Activated CD4-positive, alpha-beta memory T cell treated with anti-CD3 and anti-CD28 coated beads, Interleukin-2, amount 10 ng/mL, durations not matched to agents 7 days and 5 days (primary cell): ENCODE results near the gene CCDC14. TPM values are rescaled to one million over a fixed set of nuclear protein-coding genes. Genes with fewer than 3 reads are reported as not detected.

Experiments used
- CTCF ChIA-PET: fragments of 350-600 bp; sonication (Branson Sonifier 250); formaldehyde crosslinking; loops from one replicate; lab custom pipeline; 2021; ENCODE audit warnings: antibody characterized with exemption, inconsistent platforms; lab: Charles Lee
- POLR2A ChIA-PET: fragments of 350-600 bp; sonication (Branson Sonifier 250); formaldehyde crosslinking; loops from one replicate; lab custom pipeline; 2021; ENCODE audit warnings: antibody characterized with exemption; lab: Charles Lee
- DNase-seq: peaks from one replicate; pipeline ENCODE4 v3.0.0-alpha.2; 2020
- H3K27ac Mint-ChIP-seq: one replicate; pipeline ENCODE4 v1.8.0; 2021; ENCODE audit warnings: mild to moderate bottlenecking, mixed read lengths
- H3K27me3 Mint-ChIP-seq: one replicate; pipeline ENCODE4 v1.8.0; 2021; ENCODE audit warnings: mixed read lengths
- H3K36me3 Mint-ChIP-seq: one replicate; pipeline ENCODE4 v1.8.0; 2021; ENCODE audit warnings: low read depth, mixed read lengths
- H3K4me1 Mint-ChIP-seq: one replicate; pipeline ENCODE4 v1.8.0; 2021; ENCODE audit warnings: mixed read lengths
- H3K4me3 Mint-ChIP-seq: one replicate; pipeline ENCODE4 v1.8.0; 2021; ENCODE audit warnings: mild to moderate bottlenecking, mixed read lengths
- H3K9me3 Mint-ChIP-seq: one replicate; pipeline ENCODE4 v1.8.0; 2021; ENCODE audit warnings: mixed read lengths
- total RNA-seq, 2 experiments: library from RNA; stranded (reverse); gene quantifications; one replicate each; pipeline ENCODE4 v1.2.3, GENCODE V29; 2021

CCDC14 gene
- total RNA-seq, 2 experiments from 2014 or later, result 50.1 to 52.4 TPM

DNA sequence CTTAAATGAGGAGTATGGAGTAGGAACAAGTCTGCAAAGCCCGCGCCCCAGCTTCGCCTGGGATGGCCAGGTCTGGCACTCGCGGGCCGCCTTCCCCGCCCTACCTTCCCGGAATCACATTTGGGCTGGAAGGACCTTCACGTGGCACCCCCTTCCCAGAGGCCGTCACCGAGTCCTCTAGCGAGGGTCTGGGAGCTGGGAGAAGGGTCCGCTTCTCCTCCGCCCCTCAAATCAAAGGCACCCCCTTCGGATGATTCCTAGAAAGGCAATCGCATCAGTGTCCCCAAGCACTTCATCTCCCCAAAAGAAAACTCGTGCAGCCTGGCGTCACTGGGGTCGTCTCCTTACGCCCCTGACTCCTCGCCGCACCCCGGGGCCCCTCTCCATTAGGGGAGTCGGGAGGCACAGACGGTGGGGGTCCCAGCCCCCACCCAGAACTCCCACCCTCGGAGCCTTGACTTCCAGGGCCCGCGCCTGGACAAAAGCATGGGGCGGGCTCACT is 77.3 kb downstream of the CCDC14 start:
- Mint-ChIP-seq H3K9me3 (no peaks in the 10 kb centered on the region), H3K4me3 (peak overlapping the region; percentile 47), H3K36me3 (peaks cover under 1% of the 10 kb centered on the region), H3K27me3 (peaks cover 51% of the 10 kb centered on the region), H3K27ac (no peak overlapping the region), H3K4me1 (peaks cover 22% of the 10 kb centered on the region)
- DNase-seq, result no peak
- ChIA-PET POLR2A (no interaction called here), CTCF (no interaction called here)

DNA sequence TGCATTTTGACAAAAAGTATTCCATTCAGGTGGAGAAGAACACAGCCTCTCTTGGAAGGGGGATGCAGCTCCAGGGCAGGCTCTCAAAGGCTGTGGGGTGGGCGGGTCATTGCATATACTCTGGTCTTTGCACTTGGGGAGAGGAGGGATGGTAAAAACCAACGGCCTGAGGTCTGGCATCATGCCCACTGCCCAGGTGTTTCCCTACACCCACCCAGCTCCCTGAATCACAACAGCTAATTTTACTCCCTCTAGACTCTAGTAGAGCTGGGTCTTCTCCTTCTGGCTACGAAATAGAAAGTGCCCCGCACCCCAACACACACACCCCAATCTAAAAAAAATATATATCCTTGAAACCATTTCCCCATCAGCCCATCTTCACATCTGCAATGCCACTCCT is 77.9 kb downstream of the CCDC14 start:
- ChIA-PET POLR2A (no interaction called here), CTCF (no interaction called here)
- no peaks in the 10 kb centered on the region for H3K36me3 Mint-ChIP-seq
- peaks cover 46% of the 10 kb centered on the region for H3K27me3 Mint-ChIP-seq
- no peak overlapping the region for H3K27ac Mint-ChIP-seq
- H3K9me3 Mint-ChIP-seq, result no peaks in the 10 kb centered on the region
- H3K4me1 Mint-ChIP-seq, result peaks cover 22% of the 10 kb centered on the region
- no peak overlapping the region for H3K4me3 Mint-ChIP-seq
- no peak for DNase-seq

GRCh38 chr3:123881771-123882170 is 79.3 kb downstream of the CCDC14 start:
- Mint-ChIP-seq H3K4me3 (no peak overlapping the region), H3K36me3 (no peaks in the 10 kb centered on the region), H3K27me3 (peaks cover 43% of the 10 kb centered on the region), H3K27ac (no peak overlapping the region), H3K9me3 (no peaks in the 10 kb centered on the region), H3K4me1 (peaks cover 22% of the 10 kb centered on the region)
- ChIA-PET POLR2A (no interaction called here), CTCF (no interaction called here)
- no peak for DNase-seq

DNA sequence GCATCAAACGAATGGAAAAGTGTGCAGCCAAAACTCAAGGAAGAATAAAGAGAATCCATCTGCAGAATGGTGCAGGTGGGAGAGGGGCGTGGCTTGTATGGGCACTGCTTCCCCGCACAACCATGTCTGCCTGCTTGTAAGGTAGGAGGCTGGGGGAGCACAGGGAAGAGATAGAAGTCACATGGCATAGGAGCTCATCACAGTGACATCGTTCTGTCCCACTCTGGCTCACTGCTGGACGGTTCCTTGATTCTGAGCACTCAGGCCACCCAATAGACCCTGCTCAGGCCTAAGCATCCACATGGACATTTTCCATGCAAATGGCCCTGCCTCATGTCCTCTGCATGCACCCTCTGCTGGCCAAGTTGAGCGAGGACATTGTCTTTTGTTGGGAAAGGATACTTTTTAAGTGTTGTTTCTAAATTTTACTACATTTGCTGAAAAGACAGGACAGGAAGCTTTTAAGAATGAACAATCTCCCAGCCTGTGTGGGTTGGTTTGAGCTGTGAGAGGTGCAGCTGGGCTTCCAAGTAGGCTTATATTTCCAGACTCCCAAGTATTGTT is 79.9 kb downstream of the CCDC14 start:
- no peak for DNase-seq
- POLR2A ChIA-PET, result no interaction called here

DNA sequence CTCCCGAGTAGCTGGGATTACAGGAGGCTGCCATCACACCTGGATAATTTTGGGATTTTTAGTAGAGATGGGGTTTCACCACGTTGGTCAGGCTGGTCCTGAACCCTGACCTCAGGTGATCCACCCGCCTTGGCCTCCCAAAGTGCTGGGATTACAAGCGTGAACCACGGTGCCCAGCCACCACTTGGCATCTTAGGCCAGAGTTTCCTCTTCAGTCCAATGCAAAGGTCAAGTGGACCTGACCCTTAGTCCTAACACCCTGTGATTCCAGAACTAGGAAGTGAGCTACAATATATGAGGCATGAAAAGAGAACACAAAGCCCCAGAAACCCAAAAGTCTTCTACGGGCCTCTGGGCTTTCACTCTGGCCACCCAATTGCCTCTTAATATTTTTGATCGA is 82.2 kb downstream of the CCDC14 start:
- no peak for DNase-seq
- ChIA-PET POLR2A (no interaction called here), CTCF (no interaction called here)
- no peaks in the 10 kb centered on the region for H3K36me3 Mint-ChIP-seq
- no peak overlapping the region for H3K4me3 Mint-ChIP-seq
- peaks cover 38% of the 10 kb centered on the region for H3K27me3 Mint-ChIP-seq
- H3K4me1 Mint-ChIP-seq, result peaks cover 12% of the 10 kb centered on the region
- no peaks in the 10 kb centered on the region for H3K9me3 Mint-ChIP-seq
- no peak overlapping the region for H3K27ac Mint-ChIP-seq

More for the DNA sequence above, 79.9 kb downstream of the CCDC14 start:
- peaks cover 38% of the 10 kb centered on the region for H3K27me3 Mint-ChIP-seq
- peaks cover 22% of the 10 kb centered on the region for H3K4me1 Mint-ChIP-seq
- no peak overlapping the region for H3K4me3 Mint-ChIP-seq
- no peak overlapping the region for H3K27ac Mint-ChIP-seq
- CTCF ChIA-PET, result interaction anchor here (0.5 kb wide), 1 partner anchor 1762 kb away, joined by 3 read pairs; no protein-coding TSS in a partner anchor
- H3K9me3 Mint-ChIP-seq, result no peaks in the 10 kb centered on the region
- H3K36me3 Mint-ChIP-seq, result no peaks in the 10 kb centered on the region

DNA sequence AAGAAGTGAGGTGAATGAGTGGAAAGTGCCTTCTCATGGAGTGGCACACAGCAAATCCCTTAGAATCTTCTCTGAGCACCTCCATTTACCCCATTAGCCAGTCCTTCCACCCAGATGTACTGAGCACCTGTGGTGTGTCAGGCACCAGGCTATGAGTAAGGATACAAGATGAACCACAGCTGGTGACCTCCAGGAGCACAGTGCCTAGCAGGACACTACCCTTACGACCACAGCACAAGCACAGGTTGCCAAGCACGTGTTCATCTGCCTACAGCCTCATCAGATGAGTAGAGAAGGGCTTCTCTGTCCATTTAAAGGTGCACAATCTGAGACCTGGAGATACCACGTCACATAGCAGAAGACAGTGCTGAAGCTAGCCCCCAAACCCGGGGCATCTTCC is 83.1 kb downstream of the CCDC14 start:
- Mint-ChIP-seq H3K4me3 (no peak overlapping the region), H3K9me3 (no peaks in the 10 kb centered on the region), H3K4me1 (peaks cover 4% of the 10 kb centered on the region), H3K27ac (no peak overlapping the region), H3K27me3 (peaks cover 35% of the 10 kb centered on the region), H3K36me3 (no peaks in the 10 kb centered on the region)
- CTCF ChIA-PET, result no interaction called here
- no peak for DNase-seq
- POLR2A ChIA-PET, result no interaction called here

- ChIA-PET CTCF (no interaction called here), POLR2A (no interaction called here)
- H3K9me3 Mint-ChIP-seq, result no peaks in the 10 kb centered on the region
- H3K4me1 Mint-ChIP-seq, result no peaks in the 10 kb centered on the region
- no peak for DNase-seq
- no peaks in the 10 kb centered on the region for H3K36me3 Mint-ChIP-seq
- no peak overlapping the region for H3K4me3 Mint-ChIP-seq
- no peak overlapping the region for H3K27ac Mint-ChIP-seq
- H3K27me3 Mint-ChIP-seq, result peaks cover 31% of the 10 kb centered on the region
These were observed 83.6 kb downstream of the CCDC14 start for GRCh38 chr3:123877466-123877865.

GRCh38 chr3:123876858-123877257 is 84.2 kb downstream of the CCDC14 start:
- Mint-ChIP-seq H3K4me3 (no peak overlapping the region), H3K27me3 (peaks cover 31% of the 10 kb centered on the region), H3K4me1 (no peaks in the 10 kb centered on the region), H3K27ac (no peak overlapping the region), H3K9me3 (no peaks in the 10 kb centered on the region), H3K36me3 (no peaks in the 10 kb centered on the region)
- no peak for DNase-seq
- POLR2A ChIA-PET, result no interaction called here
- CTCF ChIA-PET, result no interaction called here

DNA sequence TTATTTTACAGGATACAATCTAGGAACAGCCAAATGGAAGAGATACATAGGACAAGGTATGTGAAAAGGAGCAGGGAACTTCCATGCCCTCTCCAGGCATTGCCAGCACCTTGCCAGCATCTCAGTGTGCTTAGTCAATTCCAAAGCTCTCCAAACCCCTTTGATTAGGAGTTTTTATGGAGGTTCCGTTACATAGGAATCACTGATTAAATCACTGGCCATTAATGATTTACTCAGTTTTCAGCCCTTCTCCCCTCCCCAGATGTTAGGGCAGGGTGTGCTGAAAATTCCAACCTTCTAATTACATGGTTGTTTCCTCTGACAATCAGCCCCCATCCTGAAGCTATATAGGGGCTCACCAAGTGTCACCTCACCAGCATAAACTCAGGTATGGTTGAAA is 88.4 kb downstream of the CCDC14 start:
- ChIA-PET CTCF (no interaction called here), POLR2A (no interaction called here)
- no peak overlapping the region for H3K27ac Mint-ChIP-seq
- H3K4me1 Mint-ChIP-seq, result peaks cover 11% of the 10 kb centered on the region
- H3K36me3 Mint-ChIP-seq, result no peaks in the 10 kb centered on the region
- no peaks in the 10 kb centered on the region for H3K9me3 Mint-ChIP-seq
- DNase-seq, result no peak
- H3K4me3 Mint-ChIP-seq, result no peak overlapping the region
- peaks cover 26% of the 10 kb centered on the region for H3K27me3 Mint-ChIP-seq

- peaks cover 11% of the 10 kb centered on the region for H3K4me1 Mint-ChIP-seq
These were observed 89.1 kb downstream of the CCDC14 start for GRCh38 chr3:123871946-123872345.

DNA sequence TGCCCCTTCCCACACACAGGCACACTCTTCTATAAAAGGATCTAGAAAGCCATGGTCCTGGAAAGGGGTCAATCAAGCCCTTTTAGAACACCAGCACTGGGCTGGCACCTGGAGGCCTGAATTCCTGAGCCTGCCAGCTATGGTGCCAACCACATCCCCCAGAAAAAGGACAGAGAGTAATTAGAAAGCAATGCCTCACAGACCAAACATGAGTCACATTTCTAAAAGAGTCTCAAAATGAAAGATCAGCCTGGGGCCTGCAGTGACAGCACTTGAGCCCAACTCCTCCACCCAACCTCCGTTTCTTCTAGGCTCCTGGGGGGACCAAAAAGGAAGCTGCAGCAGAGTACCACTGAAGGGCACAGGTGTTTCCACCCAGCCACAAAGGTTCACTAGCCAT is 91.0 kb downstream of the CCDC14 start:
- peaks cover 11% of the 10 kb centered on the region for H3K4me1 Mint-ChIP-seq

More at GRCh38 chr3:123871946-123872345, 89.1 kb downstream of the CCDC14 start:
- Mint-ChIP-seq H3K36me3 (no peaks in the 10 kb centered on the region), H3K27me3 (peaks cover 24% of the 10 kb centered on the region), H3K27ac (no peak overlapping the region), H3K9me3 (no peaks in the 10 kb centered on the region), H3K4me3 (no peak overlapping the region)
- ChIA-PET CTCF (no interaction called here), POLR2A (no interaction called here)
- DNase-seq, result no peak

DNA sequence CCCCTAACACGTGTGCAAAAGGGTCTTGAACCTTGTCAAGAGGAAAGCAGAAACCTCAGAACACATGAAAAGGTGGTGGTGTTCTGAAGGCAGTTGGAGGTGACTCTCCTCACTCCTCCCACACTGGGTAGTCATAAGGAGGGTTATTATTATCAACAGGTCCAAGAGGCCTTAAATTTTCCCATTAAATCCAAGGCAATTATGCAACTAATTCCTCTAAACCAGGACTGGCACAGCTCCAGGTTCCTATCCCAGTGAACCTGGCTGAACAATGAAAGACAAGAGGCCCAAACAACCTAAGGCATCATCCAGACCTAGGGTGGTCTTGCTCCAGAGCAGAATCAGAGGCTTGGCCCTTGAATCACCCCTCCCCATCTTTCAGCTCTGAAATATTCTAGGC is 91.9 kb downstream of the CCDC14 start:
- peaks cover 11% of the 10 kb centered on the region for H3K4me1 Mint-ChIP-seq
- peaks cover 14% of the 10 kb centered on the region for H3K27me3 Mint-ChIP-seq
- ChIA-PET POLR2A (no interaction called here), CTCF (no interaction called here)
- H3K4me3 Mint-ChIP-seq, result no peak overlapping the region
- no peak overlapping the region for H3K27ac Mint-ChIP-seq
- no peak for DNase-seq
- no peaks in the 10 kb centered on the region for H3K9me3 Mint-ChIP-seq
- no peaks in the 10 kb centered on the region for H3K36me3 Mint-ChIP-seq

More for the DNA sequence above, 91.0 kb downstream of the CCDC14 start:
- Mint-ChIP-seq H3K9me3 (no peaks in the 10 kb centered on the region), H3K4me3 (no peak overlapping the region), H3K36me3 (no peaks in the 10 kb centered on the region), H3K27me3 (peaks cover 20% of the 10 kb centered on the region), H3K27ac (no peak overlapping the region)
- POLR2A ChIA-PET, result no interaction called here
- CTCF ChIA-PET, result no interaction called here
- DNase-seq, result no peak

- ChIA-PET CTCF (interaction anchor here (0.6 kb wide), 1 partner anchor 1175 kb away, joined by 3 read pairs; no protein-coding TSS in a partner anchor), POLR2A (no interaction called here)
- peaks cover 2% of the 10 kb centered on the region for H3K27me3 Mint-ChIP-seq
- no peaks in the 10 kb centered on the region for H3K4me1 Mint-ChIP-seq
- no peaks in the 10 kb centered on the region for H3K9me3 Mint-ChIP-seq
- no peaks in the 10 kb centered on the region for H3K36me3 Mint-ChIP-seq
- DNase-seq, result no peak
- H3K4me3 Mint-ChIP-seq, result no peak overlapping the region
- no peak overlapping the region for H3K27ac Mint-ChIP-seq
These were observed 96.3 kb downstream of the CCDC14 start for GRCh38 chr3:123864706-123865105.
